A549 (cell line): ENCODE data around the gene DBH.

Experiments used
- HOXA7 ChIP-seq: fragments of 250-450 bp; sonication (Bioruptor Pico); IDR thresholded peaks from 2 replicates; pipeline ENCODE4 v1.5.0; 2020; ENCODE audit warnings: mild to moderate bottlenecking, moderate library complexity
- JUN ChIP-seq, 2 experiments: fragments of >200 bp; sonication (Bioruptor Twin); formaldehyde crosslinking; IDR thresholded peaks; 2 replicates in 1 of 2; 3 replicates in 1 of 2; pipeline ENCODE4 v1.6.1; 2016 to 2017
- POLR2AphosphoS2 ChIP-seq: conservative IDR thresholded peaks from 2 replicates; pipeline ENCODE4 v1.6.1; 2012; ENCODE audit warnings: low read length, improper control_type of control experiment, inconsistent platforms
- TF ChIP-seq, protein P1 (sequence below): fragments of 200-600 bp; sonication (generic); IDR thresholded peaks from 2 replicates; pipeline ENCODE4 v1.6.1; 2016; ENCODE audit warnings: antibody characterized with exemption, mild to moderate bottlenecking, moderate library complexity

DNA sequence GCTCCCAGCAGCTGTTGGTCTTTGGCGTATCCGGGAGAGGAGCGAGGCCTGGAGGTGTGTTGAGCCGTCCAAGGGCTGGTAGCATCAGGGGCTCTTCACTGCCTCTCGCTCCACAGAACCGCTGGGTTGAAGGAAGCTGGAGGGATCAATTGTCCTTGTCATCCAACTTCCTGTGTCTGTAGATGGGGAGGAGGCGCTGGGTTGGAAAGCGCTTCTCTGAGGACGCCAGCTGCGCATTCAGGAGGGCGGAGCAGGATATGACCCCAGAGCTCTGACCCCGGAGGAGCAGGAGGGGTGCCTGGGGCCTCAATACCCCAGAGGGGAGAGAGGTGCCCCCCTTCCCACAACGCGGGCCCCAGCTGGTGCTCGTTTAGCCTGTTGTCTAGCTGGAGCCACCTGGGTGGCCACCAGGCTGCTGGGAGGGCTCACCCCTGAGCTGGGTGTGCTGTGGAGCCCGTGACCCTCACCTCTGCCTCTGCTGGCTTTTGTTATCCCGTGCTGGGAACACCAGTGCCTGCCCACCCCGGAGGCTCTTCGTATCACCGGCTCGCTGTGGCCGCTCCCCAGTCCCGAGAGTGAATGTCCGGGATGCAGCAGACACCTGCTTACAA lies 2.0 kb upstream of the DBH start:
- TF ChIP-seq JUN (IDR thresholded peaks at IDR 0.05) (no peak), HOXA7 (CRISPR knock-in tag) (no peak), POLR2AphosphoS2 (no peak)
- TF ChIP-seq, protein P1, sequence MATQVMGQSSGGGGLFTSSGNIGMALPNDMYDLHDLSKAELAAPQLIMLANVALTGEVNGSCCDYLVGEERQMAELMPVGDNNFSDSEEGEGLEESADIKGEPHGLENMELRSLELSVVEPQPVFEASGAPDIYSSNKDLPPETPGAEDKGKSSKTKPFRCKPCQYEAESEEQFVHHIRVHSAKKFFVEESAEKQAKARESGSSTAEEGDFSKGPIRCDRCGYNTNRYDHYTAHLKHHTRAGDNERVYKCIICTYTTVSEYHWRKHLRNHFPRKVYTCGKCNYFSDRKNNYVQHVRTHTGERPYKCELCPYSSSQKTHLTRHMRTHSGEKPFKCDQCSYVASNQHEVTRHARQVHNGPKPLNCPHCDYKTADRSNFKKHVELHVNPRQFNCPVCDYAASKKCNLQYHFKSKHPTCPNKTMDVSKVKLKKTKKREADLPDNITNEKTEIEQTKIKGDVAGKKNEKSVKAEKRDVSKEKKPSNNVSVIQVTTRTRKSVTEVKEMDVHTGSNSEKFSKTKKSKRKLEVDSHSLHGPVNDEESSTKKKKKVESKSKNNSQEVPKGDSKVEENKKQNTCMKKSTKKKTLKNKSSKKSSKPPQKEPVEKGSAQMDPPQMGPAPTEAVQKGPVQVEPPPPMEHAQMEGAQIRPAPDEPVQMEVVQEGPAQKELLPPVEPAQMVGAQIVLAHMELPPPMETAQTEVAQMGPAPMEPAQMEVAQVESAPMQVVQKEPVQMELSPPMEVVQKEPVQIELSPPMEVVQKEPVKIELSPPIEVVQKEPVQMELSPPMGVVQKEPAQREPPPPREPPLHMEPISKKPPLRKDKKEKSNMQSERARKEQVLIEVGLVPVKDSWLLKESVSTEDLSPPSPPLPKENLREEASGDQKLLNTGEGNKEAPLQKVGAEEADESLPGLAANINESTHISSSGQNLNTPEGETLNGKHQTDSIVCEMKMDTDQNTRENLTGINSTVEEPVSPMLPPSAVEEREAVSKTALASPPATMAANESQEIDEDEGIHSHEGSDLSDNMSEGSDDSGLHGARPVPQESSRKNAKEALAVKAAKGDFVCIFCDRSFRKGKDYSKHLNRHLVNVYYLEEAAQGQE: no peak
